ENCODE measurements around the gene ODF4. TPM values are rescaled to one million over a fixed set of nuclear protein-coding genes. Genes with fewer than 3 reads are reported as not detected.
A peak's percentile ranks its signal among the peaks of the same experiment; 100 is the strongest.

The ODF4 gene
- polyA plus RNA-seq, 3 donors = not detected

GRCh38 chr17:8382880-8383142 is 43.2 kb downstream of the ODF4 start:
- Mint-ChIP-seq H3K27me3 (ENCODE audit: low read depth in 3 of 3) (no peaks in the 10 kb centered on the region), H3K9me3 (no peaks in the 10 kb centered on the region), H3K4me1 (peaks cover 34% of the 10 kb centered on the region), H3K4me3 (peak overlapping the region; percentile 95 to 98), H3K36me3 (peaks cover 37 to 41% of the 10 kb centered on the region in 2 donors), H3K27ac (peak overlapping the region; percentile 89 to 95 (median 93))
- peaks cover 28 to 34% of the 10 kb centered on the region in 2 donors for H3K4me1 ChIP-seq (ENCODE audit: control insufficient read depth in 1 of 2, insufficient read depth in 2 of 2, low read length in 2 of 2)
- peak overlapping the region; percentile 94 for H2AFZ ChIP-seq (ENCODE audit: insufficient read depth, low read depth, low read length, poor library complexity, severe bottlenecking)
- peaks cover 44% of the 10 kb centered on the region for H4K20me1 ChIP-seq (ENCODE audit: insufficient read depth, low read length)
- H3K27me3 ChIP-seq (ENCODE audit: control insufficient read depth in 2 of 2, insufficient read depth in 2 of 2, low read length in 2 of 2) = no peaks in the 10 kb centered on the region
- H3K79me2 ChIP-seq (ENCODE audit: insufficient read depth, low read length) = peaks cover 38% of the 10 kb centered on the region
- peaks cover 38 to 39% of the 10 kb centered on the region in 2 donors for H3K36me3 ChIP-seq (replicated peaks in 1 of 2; ENCODE audit: control insufficient read depth in 1 of 2, insufficient read depth in 2 of 2, low read length in 2 of 2)
- H3K9me3 ChIP-seq (replicated peaks in 1 of 2; ENCODE audit: control insufficient read depth in 1 of 2, insufficient read depth in 1 of 2, low read length in 2 of 2) = no peaks in the 10 kb centered on the region
- H3K9ac ChIP-seq (ENCODE audit: insufficient read depth, low read length, poor library complexity, severe bottlenecking) = peak overlapping the region; percentile 78
- peak overlapping the region; percentile 72 to 89 (median 74) for H3K4me3 ChIP-seq (replicated peaks in 1 of 3; ENCODE audit: low read depth in 2 of 3, low read length in 3 of 3)
- WGBS (ENCODE audit: insufficient coverage) = 0% methylated on average over 14 of the region's 15 CpGs
- no peak for DNase-seq
- peak overlapping the region; percentile 60 to 79 for H3K27ac ChIP-seq (ENCODE audit: low read depth in 1 of 2, low read length in 2 of 2)
- intact Hi-C loops (cut with micrococcal nuclease) = loop anchor here (5.0 to 10.0 kb wide), 3 partner anchors 54 to 402 kb away; partner anchors contain the start of genes CCDC42 (in 2 of the 2) and NDEL1 (in 1 of the 2)
- H3K4me2 ChIP-seq (replicated peaks; ENCODE audit: extremely low read depth, low read length, poor library complexity, severe bottlenecking) = peak overlapping the region; percentile 97
- no peak for TF ChIP-seq CTCF (IDR thresholded peaks at IDR 0.05)

GRCh38 chr17:8383143-8383822 is 43.6 kb downstream of the ODF4 start, which contains the start of gene RPL26:
RPL26 (minus strand) TSS chr17:8383193; CDS start chr17:8382310, 883 bp downstream.
- H3K27me3 ChIP-seq (ENCODE audit: control insufficient read depth in 2 of 2, insufficient read depth in 2 of 2, low read length in 2 of 2) = no peaks in the 10 kb centered on the region
- H3K79me2 ChIP-seq (ENCODE audit: insufficient read depth, low read length) = peaks cover 38% of the 10 kb centered on the region
- H3K4me2 ChIP-seq (replicated peaks; ENCODE audit: extremely low read depth, low read length, poor library complexity, severe bottlenecking) = peak within 1 kb of the TSS; percentile 97
- H2AFZ ChIP-seq (ENCODE audit: insufficient read depth, low read depth, low read length, poor library complexity, severe bottlenecking) = peak within 1 kb of the TSS; percentile 94
- peak within 1 kb of the TSS; percentile 89 to 95 (median 93) for H3K27ac Mint-ChIP-seq
- no peaks in the 10 kb centered on the region for H3K9me3 Mint-ChIP-seq
- no peaks in the 10 kb centered on the region for H3K9me3 ChIP-seq (replicated peaks in 1 of 2; ENCODE audit: control insufficient read depth in 1 of 2, insufficient read depth in 1 of 2, low read length in 2 of 2)
- peaks cover 34% of the 10 kb centered on the region for H3K4me1 Mint-ChIP-seq
- peak within 1 kb of the TSS; percentile 60 to 79 for H3K27ac ChIP-seq (ENCODE audit: low read depth in 1 of 2, low read length in 2 of 2)
- peaks cover 33 to 34% of the 10 kb centered on the region in 2 donors for H3K36me3 ChIP-seq (replicated peaks in 1 of 2; ENCODE audit: control insufficient read depth in 1 of 2, insufficient read depth in 2 of 2, low read length in 2 of 2)
- peaks cover 39% of the 10 kb centered on the region for H4K20me1 ChIP-seq (ENCODE audit: insufficient read depth, low read length)
- peak within 1 kb of the TSS; percentile 72 to 89 (median 74) for H3K4me3 ChIP-seq (replicated peaks in 1 of 3; ENCODE audit: low read depth in 2 of 3, low read length in 3 of 3)
- intact Hi-C loops (cut with micrococcal nuclease) = loop anchor here (5.0 to 10.0 kb wide), 3 partner anchors 54 to 402 kb away; partner anchors contain the start of genes CCDC42 (in 2 of the 2) and NDEL1 (in 1 of the 2)
- under 1% methylated on average over 47 of the region's 55 CpGs for WGBS (ENCODE audit: insufficient coverage)
- no peaks in the 10 kb centered on the region for H3K27me3 Mint-ChIP-seq (ENCODE audit: low read depth in 3 of 3)
- peaks cover 28 to 34% of the 10 kb centered on the region in 2 donors for H3K4me1 ChIP-seq (ENCODE audit: control insufficient read depth in 1 of 2, insufficient read depth in 2 of 2, low read length in 2 of 2)
- peak within 1 kb of the TSS; percentile 95 to 98 for H3K4me3 Mint-ChIP-seq
- DNase-seq = peak; percentile 96 to 99 (median 97)
- peak within 1 kb of the TSS; percentile 80 for H3K9ac ChIP-seq (ENCODE audit: insufficient read depth, low read length, poor library complexity, severe bottlenecking)
- peak; percentile 100 for TF ChIP-seq CTCF (IDR thresholded peaks at IDR 0.05)
- peaks cover 33 to 36% of the 10 kb centered on the region in 2 donors for H3K36me3 Mint-ChIP-seq
